Measurements from ENCODE around the gene GMDS.

Gene GMDS

DNA sequence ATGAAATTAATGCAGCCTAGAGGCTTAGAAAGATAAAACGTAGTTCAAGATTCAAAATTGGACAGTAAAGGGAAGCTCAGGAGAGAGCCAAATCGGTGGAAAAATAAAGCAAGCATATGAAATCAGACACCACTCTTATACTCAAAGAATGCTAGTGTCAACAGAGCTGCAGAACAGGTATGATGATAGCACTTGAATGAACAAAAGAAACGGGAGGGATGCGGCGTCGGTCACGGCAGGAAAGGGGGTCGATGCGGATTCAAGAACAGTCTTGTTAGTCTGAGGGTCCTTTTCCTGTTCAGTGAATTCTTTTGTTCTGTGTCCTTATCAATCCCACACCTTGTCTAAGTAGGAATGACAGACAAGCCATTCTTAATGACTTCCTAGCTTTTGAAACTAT, 521.3 kb downstream of the GMDS start:
- DNase-seq: no peak

GRCh38 chr6:1722801-1723200, 522.6 kb downstream of the GMDS start:
- DNase-seq: no peak

DNA sequence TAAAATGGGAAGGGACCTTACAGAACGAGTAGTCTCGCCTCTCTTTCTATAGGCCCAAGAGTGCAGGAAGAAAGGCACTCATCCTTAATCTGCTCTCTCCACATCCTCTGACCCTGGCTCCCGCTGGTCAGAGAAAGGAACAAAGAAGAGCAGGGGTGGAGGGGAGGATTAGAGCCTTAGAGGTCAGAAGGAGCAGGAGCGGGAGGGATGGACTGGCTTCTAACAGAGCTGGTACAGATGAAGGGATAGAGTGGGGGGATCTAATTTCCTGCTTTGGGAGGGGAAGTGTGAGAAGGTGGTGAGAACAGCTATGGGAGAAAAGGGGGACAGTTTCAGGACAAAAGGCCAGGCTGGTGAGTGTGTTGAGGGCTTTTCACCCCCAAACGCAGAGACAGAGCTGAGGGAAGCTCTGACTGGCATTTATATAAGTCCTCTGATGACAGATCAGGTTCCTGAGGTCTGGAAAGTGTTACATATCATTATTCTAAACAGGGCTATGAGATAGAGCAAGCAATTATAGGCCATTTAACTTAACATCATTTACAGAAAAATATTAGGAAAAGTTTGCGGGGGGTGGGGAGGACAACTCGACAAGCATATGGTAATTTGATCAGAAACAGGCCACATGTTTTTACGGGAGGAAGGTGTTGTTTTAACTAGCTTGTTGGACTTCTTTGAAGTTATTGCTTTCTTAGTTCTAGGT, 524.6 kb downstream of the GMDS start:
- DNase-seq: no peak

GRCh38 chr6:1719922-1720321, 525.5 kb downstream of the GMDS start:
- no peak for DNase-seq

DNA sequence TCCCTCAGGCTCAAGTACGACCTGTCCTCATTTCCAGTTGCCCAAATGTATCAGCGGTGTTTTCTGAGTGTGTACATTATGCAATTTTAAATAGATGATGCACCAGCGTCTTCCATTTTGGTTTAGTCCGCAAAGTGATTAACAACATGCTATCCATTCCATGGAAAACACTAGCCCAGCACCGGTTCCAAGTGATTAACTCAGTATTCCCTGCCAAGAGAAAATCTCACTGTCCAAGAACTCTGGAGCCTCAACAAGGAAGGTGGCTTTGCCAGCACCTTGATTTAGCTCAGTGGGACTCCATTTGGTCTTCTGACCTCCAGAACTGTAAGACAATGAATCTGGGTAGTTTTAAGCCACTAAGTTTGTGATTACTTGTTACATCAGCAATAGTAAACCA, 528.5 kb downstream of the GMDS start:
- DNase-seq: no peak

- DNase-seq: no peak
Observed at GRCh38 chr6:1716396-1716795, 529.0 kb downstream of the GMDS start.

- no peak for DNase-seq
Observed at GRCh38 chr6:1715336-1715735, 530.1 kb downstream of the GMDS start.

DNA sequence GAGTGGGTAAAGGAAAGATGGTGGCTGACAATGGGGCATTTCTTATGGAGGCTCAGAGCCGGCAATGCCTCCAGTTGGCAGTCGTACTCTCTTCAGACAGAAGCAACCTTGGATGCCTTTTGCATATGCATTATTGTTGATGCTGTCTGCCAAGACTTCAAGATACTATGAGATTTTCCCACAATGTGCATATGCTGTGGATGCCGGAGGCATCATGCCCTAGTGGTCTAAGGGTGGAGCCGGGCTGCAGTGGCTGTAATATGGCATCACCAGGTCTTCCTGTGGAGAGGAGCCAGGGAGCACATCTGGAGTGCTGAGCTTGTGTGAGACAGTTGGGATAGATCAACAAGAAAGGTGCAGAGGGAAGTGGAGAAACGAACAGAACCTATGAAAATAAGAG, 530.8 kb downstream of the GMDS start:
- DNase-seq: no peak

DNA sequence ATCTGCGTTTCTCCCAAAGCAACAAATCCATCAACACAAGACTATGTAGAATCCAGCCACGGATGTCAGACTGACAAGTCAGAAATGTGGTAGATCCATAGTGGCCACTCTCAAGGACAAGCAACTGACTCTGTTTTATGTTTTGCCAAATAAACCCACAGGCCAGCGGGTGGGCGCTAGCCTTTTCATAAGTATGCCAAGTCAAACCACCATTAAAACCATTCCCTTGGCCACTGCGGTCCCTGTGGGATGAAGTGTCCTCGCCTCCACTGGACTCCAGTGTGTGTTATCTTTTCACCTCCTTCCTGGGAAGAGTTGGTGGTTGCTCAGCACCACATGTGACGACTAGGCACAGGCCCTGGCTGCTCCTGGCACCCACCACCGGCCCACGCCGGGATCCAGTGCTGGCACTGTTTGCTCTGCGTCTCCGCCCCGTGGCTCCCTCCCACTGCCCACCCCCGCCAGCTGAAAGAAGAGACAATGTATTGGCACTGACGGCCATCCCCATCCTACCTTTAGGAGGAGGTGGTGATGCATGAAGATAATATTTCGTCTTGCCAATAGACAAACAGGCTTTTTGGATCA, 532.3 kb downstream of the GMDS start:
- no peak for DNase-seq

DNA sequence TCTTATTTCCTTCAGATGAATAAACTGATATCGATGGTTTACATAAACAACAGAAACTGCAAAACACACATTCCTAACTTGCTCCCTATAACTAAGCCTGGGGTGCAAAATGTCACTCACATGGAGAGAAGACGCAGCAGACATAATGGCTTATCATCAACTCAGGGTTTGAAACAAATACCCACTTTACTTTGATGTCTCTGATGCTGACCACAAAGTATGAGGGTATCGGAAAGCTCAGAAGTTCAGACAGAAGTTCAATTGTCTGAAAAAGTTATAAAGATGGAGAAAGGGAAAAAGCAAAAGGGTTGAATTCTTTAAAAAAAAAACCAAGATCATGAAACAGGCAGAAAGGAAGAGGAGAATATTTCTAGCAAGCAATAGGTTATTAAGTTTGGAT, 533.0 kb downstream of the GMDS start:
- DNase-seq: no peak

GRCh38 chr6:1711136-1711535, 534.3 kb downstream of the GMDS start:
- no peak for DNase-seq

DNA sequence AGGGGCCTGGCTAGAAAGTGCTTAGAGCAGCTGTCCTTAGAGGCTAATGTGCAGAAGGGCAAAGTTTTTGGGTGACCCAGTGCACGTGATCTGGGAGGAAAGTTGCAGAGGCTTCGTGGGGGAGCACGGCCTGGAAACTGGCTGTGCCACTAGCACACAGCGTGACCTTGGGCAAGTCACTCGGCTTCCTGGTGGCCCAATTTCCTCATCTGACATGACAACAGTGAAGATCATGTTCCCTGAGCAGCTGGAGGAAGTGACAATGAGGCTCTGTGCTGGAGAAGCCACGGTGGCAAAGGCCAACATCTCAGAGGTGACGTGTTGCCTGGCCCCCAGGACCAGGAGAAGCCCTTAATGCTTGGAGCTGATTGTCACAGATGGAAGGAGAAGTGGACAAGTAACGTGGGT, 536.2 kb downstream of the GMDS start:
- peak; percentile 71 for DNase-seq

DNA sequence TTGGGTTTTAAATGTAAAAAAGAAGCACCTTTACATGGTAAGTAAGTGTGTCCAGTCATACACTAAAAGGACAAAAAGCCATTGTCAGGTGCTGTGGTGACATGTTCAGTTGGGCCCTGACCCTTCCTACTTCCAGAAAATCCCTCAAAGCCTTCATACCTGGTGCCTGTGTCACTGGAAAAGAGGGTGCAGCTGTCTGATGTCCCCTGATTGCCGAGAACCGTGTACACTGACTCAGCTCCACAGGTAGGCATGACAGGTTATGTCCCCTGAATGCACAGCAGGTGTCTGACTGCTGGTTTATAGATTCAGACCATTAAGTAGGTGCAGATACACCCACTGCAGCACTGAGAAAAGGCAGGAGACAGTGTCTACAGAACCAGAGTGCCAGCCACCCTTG, 536.6 kb downstream of the GMDS start:
- no peak for DNase-seq

- DNase-seq: no peak
Observed at GRCh38 chr6:1708122-1708521, 537.3 kb downstream of the GMDS start.

GRCh38 chr6:1705630-1706029, 539.8 kb downstream of the GMDS start:
- DNase-seq: no peak

- no peak for DNase-seq
Observed at GRCh38 chr6:1705183-1705582, 540.2 kb downstream of the GMDS start.

- no peak for DNase-seq
Observed at GRCh38 chr6:1704711-1705110, 540.7 kb downstream of the GMDS start.

DNA sequence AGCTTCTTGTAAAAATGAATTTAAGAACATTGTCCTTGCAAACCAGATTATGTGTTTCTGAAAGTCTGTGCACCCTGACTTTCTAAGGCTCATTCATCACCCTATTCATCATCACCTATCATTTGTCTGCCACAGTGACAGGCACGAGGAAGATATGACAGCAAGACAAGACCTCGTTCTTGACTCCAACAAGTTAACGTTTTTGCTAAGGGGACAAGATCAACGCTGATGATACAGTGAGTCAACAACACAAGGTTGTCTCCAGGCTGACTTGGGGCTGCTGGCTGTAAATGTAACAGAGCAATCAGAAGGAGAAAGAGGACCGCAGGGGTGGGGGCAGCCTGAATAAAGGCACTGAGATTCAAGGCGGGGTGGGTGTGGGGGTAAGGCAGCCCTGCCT, 541.5 kb downstream of the GMDS start:
- no peak for DNase-seq

DNA sequence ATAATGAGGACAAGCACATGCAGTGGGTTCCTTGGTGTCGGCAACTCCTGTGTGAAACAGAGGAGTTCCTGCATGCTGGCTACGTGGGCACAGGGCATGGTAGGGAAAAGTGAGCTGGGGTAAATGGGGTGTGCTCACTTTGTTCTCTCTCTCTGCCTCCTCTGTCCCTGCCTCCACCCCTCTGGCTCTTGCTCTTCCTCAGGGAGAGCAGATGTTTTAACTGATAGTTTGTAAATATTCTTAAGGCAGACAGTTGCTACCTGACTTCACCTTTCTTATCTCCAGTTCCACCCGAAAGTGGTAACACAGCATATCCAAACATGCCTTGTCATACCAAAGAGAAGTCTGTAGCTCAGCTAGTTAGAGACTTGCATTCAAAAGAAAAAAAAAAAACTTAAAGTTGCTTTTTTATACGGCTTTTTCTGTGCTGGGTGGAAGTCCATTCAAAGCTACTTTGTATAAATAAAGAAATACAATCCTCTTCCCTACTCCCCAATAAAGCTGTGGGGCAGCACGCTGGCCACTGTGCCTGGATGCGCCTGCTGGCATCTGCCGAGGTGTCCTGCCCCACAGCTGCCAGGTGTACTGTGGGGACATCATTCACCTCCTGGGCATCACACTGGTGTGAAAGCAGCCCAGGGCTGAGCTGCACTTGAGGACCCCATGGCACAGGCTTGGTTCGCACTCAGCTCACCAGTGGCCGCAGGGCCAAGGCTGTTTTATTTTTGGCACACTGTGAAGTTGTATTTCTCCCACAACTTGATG, 542.1 kb downstream of the GMDS start:
- DNase-seq: no peak

DNA sequence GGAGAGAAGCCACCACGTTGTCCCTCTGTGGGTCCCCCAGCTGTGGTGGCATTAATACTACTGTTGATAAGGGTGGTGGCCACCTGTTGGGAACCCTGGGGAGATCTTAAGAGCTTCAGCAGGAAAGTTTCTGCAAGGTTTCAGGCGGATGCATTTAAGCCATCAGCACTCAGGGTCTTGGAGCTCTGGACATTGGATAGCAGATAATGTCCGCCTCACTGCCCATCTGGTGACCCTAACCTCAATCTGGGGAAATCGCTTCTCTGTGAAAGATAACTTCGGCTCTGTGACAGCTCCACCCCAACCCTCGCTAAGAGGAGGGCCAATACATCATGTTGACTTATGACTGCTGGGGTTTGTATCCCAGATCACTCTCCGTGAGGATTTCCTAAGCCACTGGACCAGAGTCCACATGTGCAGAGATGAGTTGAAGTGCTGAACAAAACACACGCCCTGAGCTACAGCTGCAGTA, 542.8 kb downstream of the GMDS start:
- no peak for DNase-seq

GRCh38 chr6:1701668-1702353, 543.6 kb downstream of the GMDS start:
- DNase-seq: no peak

GRCh38 chr6:1700278-1700967, 545.0 kb downstream of the GMDS start:
- DNase-seq: no peak

- DNase-seq: no peak
Observed at GRCh38 chr6:1698527-1698926, 546.9 kb downstream of the GMDS start.
